Measurements from ENCODE around the gene SETDB1. TPM values are rescaled to one million over a fixed set of nuclear protein-coding genes. Genes with fewer than 3 reads are reported as not detected.

Gene SETDB1
- polyA plus RNA-seq, 4 donors, result 12.7 to 56.1 (median 19.4) TPM

GRCh38 chr1:151003180-151003579 is 77.0 kb downstream of the SETDB1 start:
- H3K9me3 ChIP-seq (ENCODE audit: control insufficient read depth in 2 of 2, insufficient read depth in 1 of 2, low read depth in 1 of 2, low read length in 1 of 2), result no peaks in the 10 kb centered on the region
- DNase-seq, result no peak
- H3K27ac ChIP-seq (ENCODE audit: low read depth in 1 of 3, low read length in 2 of 3), result peak overlapping the region in 1 of 3 donors; percentile 34
- H3K36me3 ChIP-seq (ENCODE audit: control insufficient read depth in 3 of 3, insufficient read depth in 2 of 3, low read depth in 1 of 3, low read length in 3 of 3), result peaks cover 4 to 44% (median 7%) of the 10 kb centered on the region in 3 donors
- FAIRE-seq, result no peak
- H3K4me3 ChIP-seq (ENCODE audit: low read depth in 1 of 3, low read length in 3 of 3), result no peak overlapping the region
- H3K27me3 ChIP-seq (ENCODE audit: control insufficient read depth in 3 of 3, insufficient read depth in 3 of 3, low read length in 3 of 3), result no peaks in the 10 kb centered on the region
- peaks cover 0 to 34% (median 13%) of the 10 kb centered on the region in 3 donors for H3K4me1 ChIP-seq (ENCODE audit: control insufficient read depth in 3 of 3, insufficient read depth in 2 of 3, low read depth in 1 of 3, low read length in 2 of 3)

- peak overlapping the region; percentile 21 to 57 (median 57) for H3K4me3 ChIP-seq (ENCODE audit: low read depth in 1 of 3, low read length in 3 of 3)
- FAIRE-seq, result no peak
- peaks cover 0 to 21% (median 5%) of the 10 kb centered on the region in 3 donors for H3K36me3 ChIP-seq (ENCODE audit: control insufficient read depth in 3 of 3, insufficient read depth in 2 of 3, low read depth in 1 of 3, low read length in 3 of 3)
- peak in 1 of 2 donors; percentile 48 for DNase-seq
- no peaks in the 10 kb centered on the region for H3K9me3 ChIP-seq (ENCODE audit: control insufficient read depth in 2 of 2, insufficient read depth in 1 of 2, low read depth in 1 of 2, low read length in 1 of 2)
- H3K27me3 ChIP-seq (ENCODE audit: control insufficient read depth in 3 of 3, insufficient read depth in 3 of 3, low read length in 3 of 3), result no peaks in the 10 kb centered on the region
- WGBS, 3 donors, result 11 to 22% (median 17%) methylated on average over 4 of the region's 4 CpGs
- H3K27ac ChIP-seq (ENCODE audit: low read depth in 1 of 3, low read length in 2 of 3), result peak overlapping the region; percentile 86 to 90 (median 88)
- peaks cover 5 to 42% (median 17%) of the 10 kb centered on the region in 3 donors for H3K4me1 ChIP-seq (ENCODE audit: control insufficient read depth in 3 of 3, insufficient read depth in 2 of 3, low read depth in 1 of 3, low read length in 2 of 3)
These were observed 79.7 kb downstream of the SETDB1 start for GRCh38 chr1:151005729-151006319.

DNA sequence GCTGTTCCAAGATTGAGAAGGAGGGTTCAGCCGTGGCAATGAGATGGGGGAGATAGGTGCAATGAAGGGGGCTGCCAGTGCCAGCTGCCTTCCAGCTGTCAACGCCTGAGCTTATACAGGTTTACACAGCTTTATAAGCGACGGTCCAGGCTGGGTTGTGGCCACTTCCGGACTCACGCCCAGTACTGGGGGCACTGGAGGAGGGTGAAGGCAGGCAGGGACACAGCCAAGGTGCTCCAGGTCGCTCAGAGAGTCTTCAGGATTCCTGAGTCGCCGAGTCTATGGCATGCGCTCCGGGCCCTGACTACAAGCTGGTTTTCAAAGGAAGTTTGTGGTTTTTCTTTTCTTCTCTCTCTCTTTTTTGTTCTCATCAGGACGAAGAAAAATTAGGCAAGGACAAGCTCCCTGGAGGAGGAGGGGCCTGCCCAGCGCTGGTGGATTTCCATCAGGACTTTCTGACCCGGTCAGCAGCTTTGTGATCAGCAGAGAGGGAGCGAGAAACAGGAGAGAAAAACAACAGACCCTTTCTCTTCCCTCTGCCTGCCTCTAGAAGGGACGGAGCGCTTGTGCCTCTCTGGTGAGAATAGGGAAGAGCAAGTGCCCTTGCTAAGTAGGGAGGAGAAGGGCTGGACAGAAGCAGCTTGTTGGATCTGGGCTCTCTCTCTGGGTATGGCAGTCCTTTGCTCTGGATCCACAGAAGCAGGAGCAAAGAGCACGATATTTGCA is 80.3 kb downstream of the SETDB1 start, which contains the start of gene MINDY1:
TSS of gene MINDY1 (minus strand) at position 576 of the 726 bp plus-strand sequence. CDS start 4,285 bp downstream, outside the sequence.
- WGBS, 3 donors, result 1 to 5% (median 3%) methylated on average over 17 to 18 of the region's 18 CpGs
- H3K4me1 ChIP-seq (ENCODE audit: control insufficient read depth in 3 of 3, insufficient read depth in 2 of 3, low read depth in 1 of 3, low read length in 2 of 3), result peaks cover 6 to 42% (median 17%) of the 10 kb centered on the region in 3 donors

DNA sequence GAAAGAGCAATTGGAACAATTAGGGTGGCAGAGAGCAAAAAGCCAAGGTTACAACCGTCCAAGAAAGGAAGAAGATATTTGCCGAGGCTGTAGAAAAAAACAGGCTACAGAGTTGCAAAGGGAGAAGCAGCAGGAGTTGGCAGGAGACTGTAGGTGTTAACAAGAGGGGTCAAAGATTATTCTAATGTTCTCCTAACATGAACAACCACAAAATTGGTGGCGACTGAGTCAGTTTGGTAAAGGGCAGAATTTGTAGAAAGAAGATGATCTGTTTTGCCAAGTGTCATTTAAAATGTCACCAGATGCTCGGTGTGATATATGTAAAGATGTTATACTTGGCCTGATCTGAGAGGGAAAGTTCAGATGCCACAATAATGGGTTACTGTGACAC is 81.7 kb downstream of the SETDB1 start:
- Histone ChIP-seq H3K4me3 (ENCODE audit: low read depth in 1 of 3, low read length in 3 of 3) (peak overlapping the region in 2 of 3 donors; percentile 10 to 95), H3K9me3 (ENCODE audit: control insufficient read depth in 2 of 2, insufficient read depth in 1 of 2, low read depth in 1 of 2, low read length in 1 of 2) (no peaks in the 10 kb centered on the region), H3K36me3 (ENCODE audit: control insufficient read depth in 3 of 3, insufficient read depth in 2 of 3, low read depth in 1 of 3, low read length in 3 of 3) (peaks cover 0 to 2% (median 0%) of the 10 kb centered on the region in 3 donors), H3K27ac (ENCODE audit: low read depth in 1 of 3, low read length in 2 of 3) (peak overlapping the region; percentile 86 to 90 (median 88)), H3K4me1 (ENCODE audit: control insufficient read depth in 3 of 3, insufficient read depth in 2 of 3, low read depth in 1 of 3, low read length in 2 of 3) (peaks cover 9 to 48% (median 17%) of the 10 kb centered on the region in 3 donors), H3K27me3 (ENCODE audit: control insufficient read depth in 3 of 3, insufficient read depth in 3 of 3, low read length in 3 of 3) (no peaks in the 10 kb centered on the region)
- WGBS, 3 donors, result 4 to 13% (median 10%) methylated on average over 4 of the region's 4 CpGs
- DNase-seq (no peak), FAIRE-seq (no peak)

More for the DNA sequence above, 80.3 kb downstream of the SETDB1 start, which contains the start of gene MINDY1:
- H3K9me3 ChIP-seq (ENCODE audit: control insufficient read depth in 2 of 2, insufficient read depth in 1 of 2, low read depth in 1 of 2, low read length in 1 of 2), result no peaks in the 10 kb centered on the region
- no peaks in the 10 kb centered on the region for H3K27me3 ChIP-seq (ENCODE audit: control insufficient read depth in 3 of 3, insufficient read depth in 3 of 3, low read length in 3 of 3)
- peak within 1 kb of the TSS; percentile 86 to 90 (median 88) for H3K27ac ChIP-seq (ENCODE audit: low read depth in 1 of 3, low read length in 2 of 3)
- no peak for FAIRE-seq
- peak; percentile 83 to 86 for DNase-seq
- H3K36me3 ChIP-seq (ENCODE audit: control insufficient read depth in 3 of 3, insufficient read depth in 2 of 3, low read depth in 1 of 3, low read length in 3 of 3), result peaks cover 0 to 14% (median 0%) of the 10 kb centered on the region in 3 donors
- peak within 1 kb of the TSS; percentile 21 to 95 (median 57) for H3K4me3 ChIP-seq (ENCODE audit: low read depth in 1 of 3, low read length in 3 of 3)

DNA sequence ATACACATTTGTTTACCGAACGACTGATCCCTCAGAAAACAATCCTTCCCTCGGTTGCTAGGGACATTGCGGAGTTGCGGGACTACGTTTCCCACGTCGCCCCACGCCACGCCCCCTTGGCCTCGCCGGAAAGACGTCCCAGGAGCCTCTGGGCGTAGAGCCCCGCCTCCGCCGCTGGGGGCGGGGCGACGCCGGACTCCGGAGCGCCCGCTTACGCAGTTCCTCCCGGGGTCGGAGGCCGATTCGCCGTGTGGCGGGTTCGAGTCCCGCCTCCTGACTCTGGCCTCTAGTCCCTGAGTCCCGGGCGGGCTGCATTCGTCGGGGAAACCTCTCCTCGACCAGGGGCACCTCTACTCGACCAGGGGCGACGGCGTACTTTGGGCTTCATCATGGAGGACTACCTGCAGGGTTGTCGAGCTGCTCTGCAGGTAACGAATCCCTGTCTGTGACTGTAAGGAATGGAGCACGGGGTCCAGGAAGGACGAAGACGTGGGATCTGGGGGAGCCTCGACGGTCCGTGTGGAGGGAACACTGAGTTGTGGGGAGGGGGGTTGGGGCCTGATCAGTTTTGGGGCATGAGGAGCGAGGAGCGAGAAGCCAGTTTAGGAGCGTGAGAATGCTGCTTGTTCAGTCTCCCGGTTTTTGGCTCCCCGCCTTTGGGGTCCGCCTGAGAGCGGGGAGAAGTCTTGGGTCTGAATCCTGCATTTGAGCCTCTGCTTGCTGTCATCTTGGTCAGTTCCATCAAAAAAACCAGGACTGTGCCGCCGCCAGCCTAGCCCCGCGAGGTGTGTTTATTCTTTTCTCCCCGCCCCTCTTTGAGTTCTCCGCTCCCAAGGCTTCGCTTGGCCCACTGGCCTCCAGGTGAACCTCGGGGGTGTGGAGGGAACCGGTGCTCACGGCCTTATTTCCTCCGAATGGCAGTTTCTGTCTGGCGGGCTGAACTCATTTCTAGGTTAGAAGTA is 82.4 kb downstream of the SETDB1 start, which contains the start of gene PRUNE1:
TSS of gene PRUNE1 (plus strand) at position 206 of the 962 bp plus-strand sequence. CDS start at position 390, 184 bp downstream.
- peak within 1 kb of the TSS; percentile 88 to 94 (median 88) for H3K27ac ChIP-seq (ENCODE audit: low read depth in 1 of 3, low read length in 2 of 3)
- FAIRE-seq (no peak), DNase-seq (peak; percentile 97 to 99)
- H3K27me3 ChIP-seq (ENCODE audit: control insufficient read depth in 3 of 3, insufficient read depth in 3 of 3, low read length in 3 of 3), result no peaks in the 10 kb centered on the region
- H3K36me3 ChIP-seq (ENCODE audit: control insufficient read depth in 3 of 3, insufficient read depth in 2 of 3, low read depth in 1 of 3, low read length in 3 of 3), result peaks cover 0 to under 1% (median 0%) of the 10 kb centered on the region in 3 donors
- no peaks in the 10 kb centered on the region for H3K9me3 ChIP-seq (ENCODE audit: control insufficient read depth in 2 of 2, insufficient read depth in 1 of 2, low read depth in 1 of 2, low read length in 1 of 2)
- H3K4me3 ChIP-seq (ENCODE audit: low read depth in 1 of 3, low read length in 3 of 3), result peak within 1 kb of the TSS; percentile 73 to 95 (median 90)
- WGBS, 3 donors, result 0 to 1% (median 1%) methylated on average over 62 to 69 of the region's 69 CpGs
- peaks cover 9 to 49% (median 11%) of the 10 kb centered on the region in 3 donors for H3K4me1 ChIP-seq (ENCODE audit: control insufficient read depth in 3 of 3, insufficient read depth in 2 of 3, low read depth in 1 of 3, low read length in 2 of 3)

GRCh38 chr1:151009206-151009587 is 83.0 kb downstream of the SETDB1 start:
- no peaks in the 10 kb centered on the region for H3K36me3 ChIP-seq (ENCODE audit: control insufficient read depth in 3 of 3, insufficient read depth in 2 of 3, low read depth in 1 of 3, low read length in 3 of 3)
- no peaks in the 10 kb centered on the region for H3K27me3 ChIP-seq (ENCODE audit: control insufficient read depth in 3 of 3, insufficient read depth in 3 of 3, low read length in 3 of 3)
- 18 to 41% (median 34%) methylated on average over 3 of the region's 3 CpGs for WGBS, 3 donors
- H3K9me3 ChIP-seq (ENCODE audit: control insufficient read depth in 2 of 2, insufficient read depth in 1 of 2, low read depth in 1 of 2, low read length in 1 of 2), result no peaks in the 10 kb centered on the region
- peak overlapping the region; percentile 88 to 94 (median 88) for H3K27ac ChIP-seq (ENCODE audit: low read depth in 1 of 3, low read length in 2 of 3)
- H3K4me3 ChIP-seq (ENCODE audit: low read depth in 1 of 3, low read length in 3 of 3), result peak overlapping the region in 2 of 3 donors; percentile 90 to 95
- no peak for DNase-seq
- FAIRE-seq, result no peak
- peaks cover 9 to 55% (median 10%) of the 10 kb centered on the region in 3 donors for H3K4me1 ChIP-seq (ENCODE audit: control insufficient read depth in 3 of 3, insufficient read depth in 2 of 3, low read depth in 1 of 3, low read length in 2 of 3)

GRCh38 chr1:151009674-151010345 is 83.6 kb downstream of the SETDB1 start:
- WGBS, 3 donors, result 90 to 96% (median 93%) methylated on average over 8 of the region's 8 CpGs
- DNase-seq (no peak), FAIRE-seq (no peak)
- H3K4me3 ChIP-seq (ENCODE audit: low read depth in 1 of 3, low read length in 3 of 3), result peak overlapping the region in 1 of 3 donors; percentile 90
- no peaks in the 10 kb centered on the region for H3K9me3 ChIP-seq (ENCODE audit: control insufficient read depth in 2 of 2, insufficient read depth in 1 of 2, low read depth in 1 of 2, low read length in 1 of 2)
- peak overlapping the region in 1 of 3 donors; percentile 88 for H3K27ac ChIP-seq (ENCODE audit: low read depth in 1 of 3, low read length in 2 of 3)
- peaks cover 9 to 57% (median 10%) of the 10 kb centered on the region in 3 donors for H3K4me1 ChIP-seq (ENCODE audit: control insufficient read depth in 3 of 3, insufficient read depth in 2 of 3, low read depth in 1 of 3, low read length in 2 of 3)
- H3K27me3 ChIP-seq (ENCODE audit: control insufficient read depth in 3 of 3, insufficient read depth in 3 of 3, low read length in 3 of 3), result no peaks in the 10 kb centered on the region
- H3K36me3 ChIP-seq (ENCODE audit: control insufficient read depth in 3 of 3, insufficient read depth in 2 of 3, low read depth in 1 of 3, low read length in 3 of 3), result peaks cover 0 to 2% (median 2%) of the 10 kb centered on the region in 3 donors
